Adrenal gland (tissue), 12 donors: Measurements from ENCODE around the gene ISG20L2. TPM values are rescaled to one million over a fixed set of nuclear protein-coding genes. Genes with fewer than 3 reads are reported as not detected.

Experiments used
- DNase-seq, 7 donors: peaks; one replicate each; pipeline ENCODE4 v3.0.0-alpha.2; 2019 to 2020
- H3K27ac ChIP-seq, 5 donors: fragments of 200-600 bp; sonication (generic) in 4 of 5; 1 replicate in 3 of 5; 2 replicates in 2 of 5; pipeline versions ENCODE4 v1.5.1 to v1.8.0; 2016 to 2020; ENCODE audit warnings: mild to moderate bottlenecking in 1 of 5
- H3K27me3 ChIP-seq: fragments of 200-600 bp; 2 replicates; pipeline ENCODE4 v1.8.0; 2021
- H3K36me3 ChIP-seq, 2 donors: fragments of 200-600 bp; replicated peaks in 1 of 2; 1 replicate in 1 of 2; 2 replicates in 1 of 2; pipeline versions ENCODE4 v1.5.1 to v1.8.0; 2018 to 2022
- H3K4me1 ChIP-seq, 2 donors: fragments of 200-600 bp; replicated peaks in 1 of 2; 1 replicate in 1 of 2; 2 replicates in 1 of 2; pipeline versions ENCODE4 v1.5.1 to v1.8.0; 2018 to 2021
- H3K4me3 ChIP-seq, 4 donors: fragments of 200-600 bp; sonication (generic) in 3 of 4; one replicate each; pipeline ENCODE4 v1.5.1; 2016 to 2018
- H3K9me3 ChIP-seq, 3 donors: fragments of 200-600 bp; sonication (generic) in 1 of 3; replicated peaks in 1 of 3; 1 replicate in 2 of 3; 2 replicates in 1 of 3; pipeline versions ENCODE4 v1.5.1 to v1.8.0; 2016 to 2021
- CTCF ChIP-seq, 6 experiments: fragments of 450-650 bp in 4 of 6; fragments of 200-600 bp in 2 of 6; sonication (generic) in 1 of 6; IDR thresholded peaks; 1 replicate in 5 of 6; 2 replicates in 1 of 6; pipeline versions ENCODE4 v1.5.1 to v1.8.0; 2016 to 2021; ENCODE audit warnings: antibody characterized with exemption in 6 of 6, mild to moderate bottlenecking in 2 of 6, moderate library complexity in 1 of 6
- POLR2A ChIP-seq, 2 donors: fragments of 450-650 bp; IDR thresholded peaks; one replicate each; pipeline ENCODE4 v1.6.1; 2017; ENCODE audit warnings: antibody characterized with exemption in 2 of 2, mild to moderate bottlenecking in 2 of 2, moderate library complexity in 1 of 2
- WGBS, 4 donors: extraction: QIAGEN DNeasy Blood & Tissue Kit in 2 of 4; methylation state at CpG; one replicate each; pipeline versions ENCODE4 v1.1.5 to v1.1.7; 2013 to 2017; 5-methylcytosine and 5-hydroxymethylcytosine counted together
- intact Hi-C, 2 donors: fragments of 100-400 bp; cut with DNase I; formaldehyde crosslinking; loops; one replicate each; pipeline versions ENCODE4 v1.14.1 to v1.15.0; 2022 to 2023
- polyA plus RNA-seq, 3 donors: library from polyadenylated mRNA; stranded (reverse); fragments of 200-250 nt in 2 of 3; fragments of 350-450 nt in 1 of 3; fragmentation: Illumina TruSeq in 1 of 3; extraction: RNeasy Lipid Tissue Mini Kit (QIAGEN cat#74804) in 1 of 3; gene quantifications; one replicate each; pipeline ENCODE4 v1.2.3, GENCODE V29; 2013 to 2014
- total RNA-seq, 9 donors: library from RNA; depleted of rRNA in 4 of 9; stranded (reverse); fragments of >200 nt in 4 of 9; fragments of 120-200 nt in 1 of 9; fragmentation: NEBNext Ultra II Directional in 1 of 9; extraction: Animal tissue kit (Norgen Biotek cat#: 25700) in 1 of 9; gene quantifications; one replicate each; pipeline versions ENCODE4 v1.1.0 to v1.2.4, GENCODE V29; 2013 to 2023
- donor health status: healthy with polysubstance abuse.
- donor health status: Bipolar disorder and iron deficiency.
- donor health status: DM: yes; HTN: yes; CAD: no.
- donor health status: DM: no; HTN: no; CAD: no.
- donor health status: DM: no; HTN: no; CAD: no.
- donor health status: DM: yes; HTN: yes; CAD: no.

Gene ISG20L2
- total and polyA plus RNA-seq, 12 donors: 5.5 to 40.0 (median 18.3) TPM

GRCh38 chr1:156676820-156677615, 51.5 kb downstream of the ISG20L2 start, which contains the start of gene NES:
Gene NES (minus strand): TSS chr1:156677407. CDS start chr1:156677264, 143 bp downstream.
- Histone ChIP-seq H3K27me3 (peaks cover 42% of the 10 kb centered on the region), H3K27ac (peak within 1 kb of the TSS in 2 of 5 donors; percentile 62 to 73), H3K9me3 (no peaks in the 10 kb centered on the region), H3K4me3 (peak within 1 kb of the TSS in 1 of 4 donors; percentile 35), H3K36me3 (no peaks in the 10 kb centered on the region), H3K4me1 (peaks cover 0 to 14% of the 10 kb centered on the region in 2 donors)
- 2 to 4% (median 2%) methylated on average over 20 to 70 of the region's 70 CpGs for WGBS, 4 donors
- intact Hi-C loops: no loop called here
- TF ChIP-seq POLR2A (IDR thresholded peaks at IDR 0.05): no peak
- no peak for TF ChIP-seq CTCF (IDR thresholded peaks at IDR 0.05)
- DNase-seq: peak in 6 of 7 donors; percentile 33 to 77 (median 54)

- H3K36me3 ChIP-seq: no peaks in the 10 kb centered on the region
- 13 to 46% (median 24%) methylated on average over 11 to 49 of the region's 49 CpGs for WGBS, 4 donors
- H3K4me1 ChIP-seq: peaks cover 0 to 14% of the 10 kb centered on the region in 2 donors
- no peak for TF ChIP-seq CTCF (IDR thresholded peaks at IDR 0.05)
- no peak for TF ChIP-seq POLR2A (IDR thresholded peaks at IDR 0.05)
- H3K4me3 ChIP-seq: peak overlapping the region in 1 of 4 donors; percentile 35
- no peak for DNase-seq
- H3K9me3 ChIP-seq: no peaks in the 10 kb centered on the region
- H3K27ac ChIP-seq: peak overlapping the region in 2 of 5 donors; percentile 62 to 73
- peaks cover 40% of the 10 kb centered on the region for H3K27me3 ChIP-seq
- intact Hi-C loops: no loop called here
Observed at GRCh38 chr1:156676114-156676819, 52.3 kb downstream of the ISG20L2 start.

- intact Hi-C loops: no loop called here
- WGBS, 4 donors: 45 to 62% (median 59%) methylated on average over 7 to 18 of the region's 18 CpGs
- Histone ChIP-seq H3K9me3 (no peaks in the 10 kb centered on the region), H3K4me1 (peaks cover 0 to 14% of the 10 kb centered on the region in 2 donors), H3K27me3 (peaks cover 34% of the 10 kb centered on the region), H3K27ac (peak overlapping the region in 2 of 5 donors; percentile 13 to 62), H3K36me3 (no peaks in the 10 kb centered on the region), H3K4me3 (peak overlapping the region in 1 of 4 donors; percentile 35)
- no peak for DNase-seq
- TF ChIP-seq CTCF (IDR thresholded peaks at IDR 0.05): no peak
- no peak for TF ChIP-seq POLR2A (IDR thresholded peaks at IDR 0.05)
Observed at GRCh38 chr1:156675210-156676113, 53.1 kb downstream of the ISG20L2 start.
